Spleen (tissue), 7 donors: ENCODE measurements around the gene CNNM3.

ENCODE experiments used
- POLR2A ChIP-seq, 3 donors: fragments of 450-650 bp; IDR thresholded peaks; one replicate each; pipeline ENCODE4 v1.5.1; 2017; ENCODE audit warnings: antibody characterized with exemption in 3 of 3, mild to moderate bottlenecking in 1 of 3
- TF ChIP-seq, protein P1 (sequence below), 11 experiments: fragments of 200-600 bp in 7 of 11; fragments of 450-650 bp in 4 of 11; sonication (generic) in 4 of 11; IDR thresholded peaks in 8 of 11; conservative IDR thresholded peaks in 3 of 11; 1 replicate in 7 of 11; 2 replicates in 4 of 11; pipeline versions ENCODE4 v1.4.0 to v1.8.0; 2016 to 2021; ENCODE audit warnings: antibody characterized with exemption in 11 of 11, inconsistent platforms in 4 of 11, mild to moderate bottlenecking in 1 of 11
- donor health status: DM: no; HTN: no; CAD: no; lungs with moderate emphysema.
- donor health status: DM: no; HTN: no; CAD: no.
- donor health status: DM: no; HTN: no; CAD: no.

DNA sequence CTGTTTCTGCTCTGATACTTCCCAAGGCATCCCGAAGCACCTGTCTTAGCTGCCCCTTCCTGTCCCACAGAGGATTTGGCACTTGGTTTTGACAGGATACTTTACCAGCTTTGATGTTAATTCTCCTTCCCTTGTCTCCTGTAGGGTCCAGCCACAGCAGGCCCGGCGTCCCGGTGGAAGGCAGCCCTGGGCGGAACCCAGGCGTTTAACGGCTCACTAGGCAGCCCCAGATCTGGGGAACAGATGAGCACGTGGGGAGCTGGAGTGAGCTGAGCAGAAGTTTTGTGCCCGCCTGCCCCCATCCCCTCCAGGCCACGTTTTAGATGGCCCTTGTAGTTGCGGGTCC is 16.3 kb downstream of the CNNM3 start:
- TF ChIP-seq, protein P1, sequence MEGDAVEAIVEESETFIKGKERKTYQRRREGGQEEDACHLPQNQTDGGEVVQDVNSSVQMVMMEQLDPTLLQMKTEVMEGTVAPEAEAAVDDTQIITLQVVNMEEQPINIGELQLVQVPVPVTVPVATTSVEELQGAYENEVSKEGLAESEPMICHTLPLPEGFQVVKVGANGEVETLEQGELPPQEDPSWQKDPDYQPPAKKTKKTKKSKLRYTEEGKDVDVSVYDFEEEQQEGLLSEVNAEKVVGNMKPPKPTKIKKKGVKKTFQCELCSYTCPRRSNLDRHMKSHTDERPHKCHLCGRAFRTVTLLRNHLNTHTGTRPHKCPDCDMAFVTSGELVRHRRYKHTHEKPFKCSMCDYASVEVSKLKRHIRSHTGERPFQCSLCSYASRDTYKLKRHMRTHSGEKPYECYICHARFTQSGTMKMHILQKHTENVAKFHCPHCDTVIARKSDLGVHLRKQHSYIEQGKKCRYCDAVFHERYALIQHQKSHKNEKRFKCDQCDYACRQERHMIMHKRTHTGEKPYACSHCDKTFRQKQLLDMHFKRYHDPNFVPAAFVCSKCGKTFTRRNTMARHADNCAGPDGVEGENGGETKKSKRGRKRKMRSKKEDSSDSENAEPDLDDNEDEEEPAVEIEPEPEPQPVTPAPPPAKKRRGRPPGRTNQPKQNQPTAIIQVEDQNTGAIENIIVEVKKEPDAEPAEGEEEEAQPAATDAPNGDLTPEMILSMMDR (IDR thresholded peaks at IDR 0.05 in 8 of 11, conservative IDR thresholded peaks at IDR 0.05 in 3 of 11), result no peak
- no peak for TF ChIP-seq POLR2A (IDR thresholded peaks at IDR 0.05)
